Neural progenitor cell (in vitro differentiated cells): ENCODE measurements around the gene TTC27.

Experiments used
- EZH2 ChIP-seq: fragments of 200-600 bp; sonication (generic); IDR thresholded peaks from 2 replicates; pipeline ENCODE4 v1.6.1; 2017; ENCODE audit warnings: antibody characterized with exemption, mild to moderate bottlenecking, moderate library complexity
- TF ChIP-seq, protein P1 (sequence below): fragments of 200-600 bp; sonication (generic); IDR thresholded peaks from 2 replicates; pipeline ENCODE4 v1.5.1; 2017; ENCODE audit warnings: antibody characterized with exemption, mild to moderate bottlenecking

DNA sequence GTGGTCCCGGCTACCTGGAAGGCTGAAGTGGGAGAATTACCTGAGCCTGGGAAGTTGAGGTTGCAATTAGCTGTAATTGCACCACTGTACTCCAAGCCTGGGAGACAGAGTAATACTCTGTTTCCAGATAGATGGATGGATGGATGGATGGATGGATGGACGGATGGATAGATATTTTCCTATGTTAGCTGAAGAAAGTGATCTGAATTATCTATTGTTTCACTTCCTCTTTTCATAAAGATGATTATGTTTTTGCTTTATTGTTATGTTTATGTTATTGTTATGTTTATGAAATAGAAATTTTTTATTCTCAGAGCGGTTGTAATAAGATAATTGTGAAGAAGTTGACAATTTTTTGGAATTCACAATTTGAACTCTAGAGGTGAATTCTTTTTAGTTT lies 33.3 kb upstream of the TTC27 start:
- TF ChIP-seq, protein P1, sequence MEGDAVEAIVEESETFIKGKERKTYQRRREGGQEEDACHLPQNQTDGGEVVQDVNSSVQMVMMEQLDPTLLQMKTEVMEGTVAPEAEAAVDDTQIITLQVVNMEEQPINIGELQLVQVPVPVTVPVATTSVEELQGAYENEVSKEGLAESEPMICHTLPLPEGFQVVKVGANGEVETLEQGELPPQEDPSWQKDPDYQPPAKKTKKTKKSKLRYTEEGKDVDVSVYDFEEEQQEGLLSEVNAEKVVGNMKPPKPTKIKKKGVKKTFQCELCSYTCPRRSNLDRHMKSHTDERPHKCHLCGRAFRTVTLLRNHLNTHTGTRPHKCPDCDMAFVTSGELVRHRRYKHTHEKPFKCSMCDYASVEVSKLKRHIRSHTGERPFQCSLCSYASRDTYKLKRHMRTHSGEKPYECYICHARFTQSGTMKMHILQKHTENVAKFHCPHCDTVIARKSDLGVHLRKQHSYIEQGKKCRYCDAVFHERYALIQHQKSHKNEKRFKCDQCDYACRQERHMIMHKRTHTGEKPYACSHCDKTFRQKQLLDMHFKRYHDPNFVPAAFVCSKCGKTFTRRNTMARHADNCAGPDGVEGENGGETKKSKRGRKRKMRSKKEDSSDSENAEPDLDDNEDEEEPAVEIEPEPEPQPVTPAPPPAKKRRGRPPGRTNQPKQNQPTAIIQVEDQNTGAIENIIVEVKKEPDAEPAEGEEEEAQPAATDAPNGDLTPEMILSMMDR: no peak
- no peak for TF ChIP-seq EZH2
